Skeletal muscle cell (primary cell): ENCODE measurements around the gene SNORC.

ENCODE experiments used
- DNase-seq: peaks from one replicate; pipeline ENCODE4 v3.0.0-alpha.2; 2010; ENCODE audit warnings: low read depth
- H3K4me3 ChIP-seq: 2 replicates; pipeline ENCODE4 v1.5.1; 2011; ENCODE audit warnings: low read depth, mild to moderate bottlenecking, control low read depth, low read length, moderate library complexity

The SNORC gene

GRCh38 chr2:232865165-232865564 lies 4.9 kb upstream of the SNORC start:
- no peak for DNase-seq
- no peak overlapping the region for H3K4me3 ChIP-seq

GRCh38 chr2:232866104-232866503 lies 4.0 kb upstream of the SNORC start:
- DNase-seq = no peak

GRCh38 chr2:232869138-232870017 lies 686 bp upstream of the SNORC start:
- no peak overlapping the region for H3K4me3 ChIP-seq
- no peak for DNase-seq

More at GRCh38 chr2:232866104-232866503, 4.0 kb upstream of the SNORC start:
- H3K4me3 ChIP-seq = no peak overlapping the region

- no peak overlapping the region for H3K4me3 ChIP-seq
- DNase-seq = no peak
Measured at GRCh38 chr2:232870766-232871371, 805 bp downstream of the SNORC start.

- H3K4me3 ChIP-seq = no peak overlapping the region
- DNase-seq = no peak
Measured at GRCh38 chr2:232871418-232871834, 1.4 kb downstream of the SNORC start.

- no peak for DNase-seq
- H3K4me3 ChIP-seq = no peak overlapping the region
Measured at GRCh38 chr2:232871835-232872736, 2.0 kb downstream of the SNORC start.

GRCh38 chr2:232872826-232873225 lies 2.8 kb downstream of the SNORC start:
- DNase-seq = no peak

GRCh38 chr2:232873292-232873908 lies 3.3 kb downstream of the SNORC start:
- DNase-seq = no peak
- no peak overlapping the region for H3K4me3 ChIP-seq

More at GRCh38 chr2:232872826-232873225, 2.8 kb downstream of the SNORC start:
- no peak overlapping the region for H3K4me3 ChIP-seq

- DNase-seq = no peak
Measured at GRCh38 chr2:232873909-232874641, 4.0 kb downstream of the SNORC start.

GRCh38 chr2:232874677-232875223 lies 4.7 kb downstream of the SNORC start:
- no peak overlapping the region for H3K4me3 ChIP-seq

More at GRCh38 chr2:232873909-232874641, 4.0 kb downstream of the SNORC start:
- H3K4me3 ChIP-seq = no peak overlapping the region

GRCh38 chr2:232875256-232876121 lies 5.4 kb downstream of the SNORC start:
- no peak for DNase-seq
- peak overlapping the region; percentile 7 for H3K4me3 ChIP-seq

More at GRCh38 chr2:232874677-232875223, 4.7 kb downstream of the SNORC start:
- no peak for DNase-seq

GRCh38 chr2:232876161-232876977 lies 6.3 kb downstream of the SNORC start:
- H3K4me3 ChIP-seq = peak overlapping the region; percentile 42
- DNase-seq = no peak

GRCh38 chr2:232876978-232877441 lies 6.9 kb downstream of the SNORC start:
- H3K4me3 ChIP-seq = peak overlapping the region; percentile 42

GRCh38 chr2:232877940-232878511 lies 8.0 kb downstream of the SNORC start:
- no peak for DNase-seq

More at GRCh38 chr2:232876978-232877441, 6.9 kb downstream of the SNORC start:
- DNase-seq = no peak

GRCh38 chr2:232878855-232879617 lies 9.0 kb downstream of the SNORC start:
- no peak overlapping the region for H3K4me3 ChIP-seq
- no peak for DNase-seq

More at GRCh38 chr2:232877940-232878511, 8.0 kb downstream of the SNORC start:
- no peak overlapping the region for H3K4me3 ChIP-seq
